ENCODE measurements around the gene ARHGEF28.

- TF ChIP-seq SMC3 (conservative IDR thresholded peaks at IDR 0.05; ENCODE audit: poor library complexity), result no peak
- TF ChIP-seq POLR2AphosphoS5 (IDR thresholded peaks at IDR 0.05), result no peak
- TF ChIP-seq CTCF (IDR thresholded peaks at IDR 0.05; ENCODE audit: poor library complexity, severe bottlenecking), result no peak
- no peak for TF ChIP-seq RAD21 (conservative IDR thresholded peaks at IDR 0.05)
Measured at GRCh38 chr5:73966451-73966850, 340.5 kb downstream of the ARHGEF28 start.

Measured in neural cell (in vitro differentiated cells).